RWPE1 (cell line): ENCODE data around the gene VN1R5.
"Not testable (repeated sequence)": the region's sequence is repeated elsewhere in the genome, so short reads cannot be mapped to it uniquely, and the experiment has no call there.

Source experiments
- CTCF ChIA-PET: fragments of 350-600 bp; sonication (Branson Sonifier 250); formaldehyde crosslinking; extraction: SDS; loops from one replicate; lab custom pipeline; 2021; lab: Yijun Ruan, JAX
- POLR2A ChIA-PET: fragments of 400-600 bp; formaldehyde crosslinking; extraction: SDS; loops from one replicate; lab custom pipeline; 2020; ENCODE audit warnings: antibody characterized with exemption; ENCODE audit not compliant: low non-redundant PET; lab: Yijun Ruan, JAX
- DNase-seq: peaks from one replicate; pipeline ENCODE4 v3.0.0; 2012; ENCODE audit warnings: low spot score
- H3K27ac ChIP-seq: fragments of 450-650 bp; 2 replicates; pipeline ENCODE4 v1.5.1; 2017
- CTCF ChIP-seq: fragments of 450-650 bp; conservative IDR thresholded peaks from 2 replicates; pipeline ENCODE4 v1.5.1; 2017; ENCODE audit warnings: low read depth, mild to moderate bottlenecking

Gene VN1R5

DNA sequence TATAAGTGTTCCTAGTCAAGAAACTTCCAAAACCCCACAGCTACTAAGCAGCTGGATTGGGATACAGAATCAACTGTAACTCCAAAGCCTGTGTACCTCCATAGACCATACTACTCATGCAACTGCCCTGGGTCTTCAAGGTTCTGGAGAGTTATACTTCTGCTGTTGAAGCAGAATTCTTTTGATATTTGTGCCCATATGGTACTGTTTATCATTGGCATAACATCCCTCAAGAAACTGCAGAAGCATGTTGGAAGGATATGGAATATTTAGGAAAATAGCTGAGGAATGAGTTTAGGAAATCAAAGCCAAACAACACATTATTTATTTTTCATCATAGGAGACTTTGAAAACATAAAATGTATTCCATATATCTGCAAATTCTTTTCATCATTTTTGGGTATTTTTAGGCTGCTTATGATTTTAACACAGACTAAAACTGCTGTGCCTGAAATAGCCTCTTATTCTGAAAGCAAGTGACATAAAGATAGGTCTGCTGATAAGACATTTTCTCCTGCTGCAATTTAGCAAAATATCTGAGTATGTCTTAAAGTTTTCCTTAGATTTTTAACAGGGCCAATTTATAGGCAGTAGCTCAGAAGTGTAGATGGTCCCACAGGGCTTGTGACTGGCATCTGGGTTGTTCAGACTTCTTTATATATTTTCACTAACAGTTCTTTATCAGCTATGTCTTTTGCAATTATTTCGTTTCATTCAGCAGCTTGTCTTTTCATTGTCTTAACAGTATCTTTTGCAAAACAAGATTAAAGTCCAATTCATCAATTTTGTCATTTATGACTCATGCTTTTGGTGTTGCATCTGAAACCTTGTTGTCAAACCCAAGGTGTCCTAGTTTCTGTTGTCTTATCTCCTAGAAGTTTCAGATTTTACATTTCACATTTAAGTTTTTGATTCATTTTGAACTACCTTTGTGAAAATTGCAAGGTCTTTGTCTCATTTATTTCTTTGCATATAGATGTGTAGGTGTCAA lies 43.0 kb upstream of the VN1R5 start:
- H3K27ac ChIP-seq: no peak overlapping the region
- POLR2A ChIA-PET: no interaction called here
- DNase-seq: no peak
- CTCF ChIA-PET: interaction anchor here (0.7 kb wide), 1 partner anchor 124 kb away, joined by 3 read pairs; no protein-coding TSS in a partner anchor
- TF ChIP-seq CTCF: no peak

DNA sequence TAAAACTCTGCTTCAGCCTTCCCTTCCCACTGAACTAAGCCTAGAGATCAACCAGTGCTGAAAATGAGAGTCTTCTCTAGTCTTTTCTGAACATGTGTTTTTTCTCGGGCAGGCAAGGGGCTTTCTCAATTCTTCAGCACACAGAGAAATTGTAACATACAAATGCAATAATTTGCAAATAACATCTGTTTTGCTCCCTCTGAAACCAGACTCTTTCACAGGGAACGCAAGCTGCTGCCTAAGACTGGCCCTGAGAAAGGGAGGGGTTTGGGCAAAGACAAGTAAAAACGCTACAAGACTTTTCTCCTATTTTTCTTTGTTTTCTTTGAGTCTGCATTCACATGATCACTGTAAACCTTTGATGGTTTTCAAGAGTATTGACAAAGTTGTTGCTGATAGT lies 39.6 kb upstream of the VN1R5 start:
- H3K27ac ChIP-seq: no peak overlapping the region
- no peak for TF ChIP-seq CTCF
- no peak for DNase-seq
- ChIA-PET CTCF (no interaction called here), POLR2A (no interaction called here)

DNA sequence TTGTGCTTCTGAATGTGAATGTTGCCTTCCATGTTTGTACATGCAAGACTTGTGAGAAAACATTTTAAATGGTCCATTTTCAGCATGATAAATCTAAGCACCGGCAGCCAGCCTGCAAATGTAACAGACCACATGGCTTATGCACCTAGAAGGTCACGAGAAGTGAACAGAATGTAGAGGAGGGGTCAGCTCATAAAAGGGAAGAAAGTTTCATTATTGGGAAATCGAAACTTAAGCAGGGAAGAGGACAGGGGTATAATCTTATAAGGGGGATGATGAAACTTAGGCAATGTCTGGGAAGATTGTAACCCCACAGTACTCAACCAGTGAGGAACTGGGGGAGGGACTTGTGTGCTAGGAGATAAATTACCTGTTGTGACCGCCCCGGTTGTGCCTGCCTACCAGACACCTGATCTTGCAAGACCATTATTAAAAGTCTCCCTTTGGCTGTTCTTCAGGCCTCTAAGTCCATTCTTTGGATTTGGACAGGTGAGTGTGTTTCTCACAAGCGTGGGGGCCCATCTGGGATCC lies 37.7 kb upstream of the VN1R5 start:
- DNase-seq: no peak
- no peak overlapping the region for H3K27ac ChIP-seq
- no peak for TF ChIP-seq CTCF
- CTCF ChIA-PET: no interaction called here
- POLR2A ChIA-PET: no interaction called here

DNA sequence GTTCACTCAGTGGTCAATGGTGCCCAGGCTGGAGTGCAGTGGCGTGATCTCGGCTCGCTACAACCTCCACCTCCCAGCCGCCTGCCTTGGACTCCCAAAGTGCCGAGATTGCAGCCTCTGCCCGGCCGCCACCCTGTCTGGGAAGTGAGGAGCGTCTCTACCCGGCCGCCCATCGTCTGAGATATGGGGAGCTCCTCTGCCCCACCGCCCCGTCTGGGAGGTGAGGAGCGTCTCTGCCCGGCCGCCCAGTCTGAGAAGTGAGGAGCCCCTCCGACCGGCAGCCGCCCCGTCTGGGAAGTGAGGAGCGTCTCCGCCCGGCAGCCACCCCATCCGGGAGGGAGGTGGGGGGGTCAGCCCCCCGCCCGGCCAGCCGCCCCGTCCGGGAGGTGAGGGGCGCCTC lies 35.6 kb upstream of the VN1R5 start:
- CTCF ChIA-PET, DNase-seq, POLR2A ChIA-PET, H3K27ac ChIP-seq: not testable (repeated sequence)

- no peak for DNase-seq
- no peak overlapping the region for H3K27ac ChIP-seq
- ChIA-PET POLR2A (no interaction called here), CTCF (no interaction called here)
- no peak for TF ChIP-seq CTCF
Observed at GRCh38 chr1:247222840-247223239, 33.0 kb upstream of the VN1R5 start.

DNA sequence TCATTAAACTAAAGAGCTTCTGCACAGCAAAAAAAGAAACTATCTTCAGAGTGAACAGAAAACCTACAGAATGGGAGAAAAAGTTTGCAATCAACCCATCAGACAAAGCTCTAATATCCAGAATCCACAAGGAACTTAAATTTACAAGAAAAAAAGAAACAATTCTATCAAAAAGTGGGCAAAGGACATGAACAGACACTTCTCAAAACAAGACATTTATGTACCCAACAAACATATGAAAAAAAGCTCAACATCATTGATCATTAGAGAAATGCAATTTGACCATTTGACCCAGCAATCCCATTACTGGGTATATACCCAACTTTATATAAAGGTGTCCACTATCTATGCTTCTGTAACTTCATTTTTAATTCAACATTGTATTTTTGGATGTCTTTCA lies 31.1 kb upstream of the VN1R5 start:
- ChIA-PET POLR2A (no interaction called here), CTCF (interaction anchor here (0.6 kb wide), 1 partner anchor 186 kb away, joined by 4 read pairs; no protein-coding TSS in a partner anchor)
- no peak for TF ChIP-seq CTCF
- no peak for DNase-seq
- no peak overlapping the region for H3K27ac ChIP-seq

- no peak overlapping the region for H3K27ac ChIP-seq
- no peak for DNase-seq
- CTCF ChIA-PET: no interaction called here
- no peak for TF ChIP-seq CTCF
- POLR2A ChIA-PET: no interaction called here
Observed at GRCh38 chr1:247228133-247228532, 27.7 kb upstream of the VN1R5 start.
